Measurements from ENCODE around the gene MS4A4E. TPM values are rescaled to one million over a fixed set of nuclear protein-coding genes. Genes with fewer than 3 reads are reported as not detected.
"Not testable (repeated sequence)": the region's sequence is repeated elsewhere in the genome, so short reads cannot be mapped to it uniquely, and the experiment has no call there.

The MS4A4E gene
- total RNA-seq, 2 donors from 2014 or later: 0.59 to 0.71 TPM

DNA sequence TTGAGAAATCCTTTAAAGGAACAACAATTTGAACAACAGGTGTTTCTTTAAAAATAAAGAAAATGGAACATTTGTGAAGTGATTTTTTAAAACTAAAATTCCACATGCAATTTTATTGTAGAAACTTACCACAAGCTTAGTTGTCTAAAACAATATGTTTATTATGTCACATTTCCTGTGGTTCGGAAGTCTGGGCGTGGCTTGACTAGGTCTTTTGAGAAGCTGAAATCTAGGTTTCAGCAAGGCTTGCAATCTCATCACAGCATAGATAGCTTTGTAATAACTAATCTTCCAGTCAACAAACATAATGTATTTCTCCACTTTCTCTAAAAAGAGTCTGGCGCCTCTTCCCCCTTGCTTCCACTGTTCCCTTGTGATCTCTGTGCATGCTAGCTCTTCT, 87.0 kb downstream of the MS4A4E start:
- Histone ChIP-seq H3K27ac (no peak overlapping the region), H3K4me3 (no peak overlapping the region), H3K9me3 (no peaks in the 10 kb centered on the region), H3K27me3 (no peaks in the 10 kb centered on the region), H3K36me3 (no peaks in the 10 kb centered on the region), H3K4me1 (no peaks in the 10 kb centered on the region)
- no peak for DNase-seq (ENCODE audit: low spot score)
- TF ChIP-seq, protein P1, sequence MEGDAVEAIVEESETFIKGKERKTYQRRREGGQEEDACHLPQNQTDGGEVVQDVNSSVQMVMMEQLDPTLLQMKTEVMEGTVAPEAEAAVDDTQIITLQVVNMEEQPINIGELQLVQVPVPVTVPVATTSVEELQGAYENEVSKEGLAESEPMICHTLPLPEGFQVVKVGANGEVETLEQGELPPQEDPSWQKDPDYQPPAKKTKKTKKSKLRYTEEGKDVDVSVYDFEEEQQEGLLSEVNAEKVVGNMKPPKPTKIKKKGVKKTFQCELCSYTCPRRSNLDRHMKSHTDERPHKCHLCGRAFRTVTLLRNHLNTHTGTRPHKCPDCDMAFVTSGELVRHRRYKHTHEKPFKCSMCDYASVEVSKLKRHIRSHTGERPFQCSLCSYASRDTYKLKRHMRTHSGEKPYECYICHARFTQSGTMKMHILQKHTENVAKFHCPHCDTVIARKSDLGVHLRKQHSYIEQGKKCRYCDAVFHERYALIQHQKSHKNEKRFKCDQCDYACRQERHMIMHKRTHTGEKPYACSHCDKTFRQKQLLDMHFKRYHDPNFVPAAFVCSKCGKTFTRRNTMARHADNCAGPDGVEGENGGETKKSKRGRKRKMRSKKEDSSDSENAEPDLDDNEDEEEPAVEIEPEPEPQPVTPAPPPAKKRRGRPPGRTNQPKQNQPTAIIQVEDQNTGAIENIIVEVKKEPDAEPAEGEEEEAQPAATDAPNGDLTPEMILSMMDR (IDR thresholded peaks at IDR 0.05): no peak

DNA sequence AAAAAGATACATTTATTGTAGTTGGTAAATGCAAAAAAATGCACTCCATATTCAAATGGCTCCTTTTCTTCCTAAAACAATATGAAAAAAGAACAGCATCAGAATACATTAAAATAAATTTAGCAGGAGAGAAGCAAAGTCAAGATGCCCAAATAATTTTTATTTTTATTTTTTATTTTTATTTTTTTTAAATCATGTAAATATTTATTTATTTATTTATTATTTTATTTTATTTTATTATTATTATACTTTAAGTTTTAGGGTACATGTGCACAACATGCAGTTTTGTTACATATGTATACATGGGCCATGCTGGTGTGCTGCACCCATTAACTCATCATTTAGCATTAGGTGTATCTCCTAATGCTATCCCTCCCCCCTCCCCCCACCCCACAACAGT, 90.2 kb downstream of the MS4A4E start:
- not testable (repeated sequence) for H3K4me1 ChIP-seq; H3K27me3 ChIP-seq; DNase-seq (ENCODE audit: low spot score); H3K9me3 ChIP-seq; H3K27ac ChIP-seq; H3K4me3 ChIP-seq; H3K36me3 ChIP-seq

DNA sequence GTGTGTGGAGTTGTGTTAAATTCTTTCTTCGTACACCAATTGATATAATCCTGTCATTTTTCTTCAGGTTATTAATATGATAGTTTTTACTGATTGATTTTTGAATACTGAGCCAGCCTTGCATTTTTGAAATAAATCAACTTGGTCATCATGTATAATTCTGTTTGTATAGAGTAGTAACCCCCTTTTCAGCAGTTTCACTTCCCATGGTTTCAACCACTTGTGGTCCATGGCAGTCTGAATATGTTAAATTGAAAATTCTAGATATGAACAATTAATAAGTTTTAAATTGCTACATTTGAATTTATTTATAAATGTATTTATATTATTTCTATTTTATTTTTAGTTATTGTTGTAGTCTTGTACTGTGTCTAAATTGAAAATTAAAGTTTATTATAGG, 92.7 kb downstream of the MS4A4E start:
- H3K36me3 ChIP-seq: no peaks in the 10 kb centered on the region
- DNase-seq (ENCODE audit: low spot score): no peak
- no peaks in the 10 kb centered on the region for H3K27me3 ChIP-seq
- no peak overlapping the region for H3K4me3 ChIP-seq
- H3K27ac ChIP-seq: no peak overlapping the region
- TF ChIP-seq, protein P1 (IDR thresholded peaks at IDR 0.05): no peak
- no peaks in the 10 kb centered on the region for H3K9me3 ChIP-seq
- no peaks in the 10 kb centered on the region for H3K4me1 ChIP-seq

Small RNA genes within 50 kb of the gene (microRNA-seq; reads per million reads assigned to microRNA genes)
- gene MIR6503 (ENCODE audit: borderline number of aligned reads in 2 of 2, borderline replicate concordance in 1 of 2): 0.71 to 2.8 reads per million in 2 donors

Other genes with a start within 250 kb of the MS4A4E start
- gene OOSP4B, start 226.0 kb downstream of the MS4A4E start, total RNA-seq: not detected
- gene OOSP2, start 202.7 kb downstream of the MS4A4E start, total RNA-seq: not detected
- gene MS4A3, start 186.5 kb downstream of the MS4A4E start, total RNA-seq: not detected
- under 1 TPM in 1 of 2 donors, not detected in 1; 0.93 TPM for gene MS4A2, start 154.5 kb downstream of the MS4A4E start, total RNA-seq
- gene MS4A6A, start 60.1 kb downstream of the MS4A4E start, total RNA-seq: 10 to 100 TPM; 15.6 to 40.8 TPM
- 10 to 100 TPM in 1 of 2 donors, 1 to 10 TPM in 1; 7.8 to 11.6 TPM for gene MS4A4A, start 37.5 kb upstream of the MS4A4E start, total RNA-seq
- gene MS4A6E, start 84.1 kb upstream of the MS4A4E start, total RNA-seq: not detected
- 10 to 100 TPM; 16.0 to 27.7 TPM for gene MS4A7, start 135.4 kb upstream of the MS4A4E start, total RNA-seq
- gene MS4A14, start 153.3 kb upstream of the MS4A4E start, total RNA-seq: under 1 TPM; 0.48 to 0.94 TPM
- not detected for gene MS4A5, start 186.4 kb upstream of the MS4A4E start, total RNA-seq
- not detected for gene MS4A1, start 212.7 kb upstream of the MS4A4E start, total RNA-seq
- gene MS4A12, start 249.6 kb upstream of the MS4A4E start, total RNA-seq: not detected

Data from right atrium auricular region (tissue), 2 donors.